Measurements from ENCODE around the gene CD34. TPM values are rescaled to one million over a fixed set of nuclear protein-coding genes. Genes with fewer than 3 reads are reported as not detected.
A peak's percentile ranks its signal among the peaks of the same experiment; 100 is the strongest.

Gene CD34
- total RNA-seq, 2 experiments from 2014 or later = not detected

- no peak for TF ChIP-seq EZH2phosphoT487 (IDR thresholded peaks at IDR 0.05; ENCODE audit: borderline replicate concordance, low read depth, low read length)
- TF ChIP-seq CTCF (conservative IDR thresholded peaks at IDR 0.05; ENCODE audit: low read length) = no peak
- Histone ChIP-seq H3K27ac (ENCODE audit: low read depth, low read length, poor library complexity, severe bottlenecking) (no peak overlapping the region), H3K4me2 (ENCODE audit: low read length) (no peak overlapping the region), H4K20me1 (ENCODE audit: insufficient read depth, low read length) (no peaks in the 10 kb centered on the region), H3K9me3 (ENCODE audit: low read length) (no peaks in the 10 kb centered on the region), H3K79me2 (ENCODE audit: insufficient read depth, low read depth, low read length) (no peaks in the 10 kb centered on the region), H3K4me3 (ENCODE audit: low read depth, low read length, poor library complexity, severe bottlenecking) (no peak overlapping the region), H3K36me3 (ENCODE audit: insufficient read depth, low read length) (no peaks in the 10 kb centered on the region), H3K4me1 (ENCODE audit: insufficient read depth, low read length, poor library complexity, severe bottlenecking) (peaks cover 7% of the 10 kb centered on the region), H3K9me2 (ENCODE audit: insufficient read depth, low read length) (no peaks in the 10 kb centered on the region), H2AFZ (ENCODE audit: low read length) (no peak overlapping the region)
- BruUV-seq (replicated peaks) = no TSS peak
- CTCF ChIA-PET (ENCODE audit: unreplicated experiment) = interaction anchor here (1.1 to 2.1 kb wide), 2 partner anchors 78 to 833 kb away, joined by 3 to 18 read pairs; partner anchors contain the start of gene PFKFB2
- POLR2A ChIA-PET = interaction anchor here (0.6 to 2.6 kb wide), 4 partner anchors 10 to 656 kb away, joined by 3 to 10 read pairs (median 4); no protein-coding TSS in a partner anchor
- no peak for DNase-seq (ENCODE audit: low spot score)
- intact Hi-C loops (cut with micrococcal nuclease; ENCODE audit: unreplicated experiment) = no loop called here
Measured at GRCh38 chr1:207886227-207886626, 24.7 kb downstream of the CD34 start.

DNA sequence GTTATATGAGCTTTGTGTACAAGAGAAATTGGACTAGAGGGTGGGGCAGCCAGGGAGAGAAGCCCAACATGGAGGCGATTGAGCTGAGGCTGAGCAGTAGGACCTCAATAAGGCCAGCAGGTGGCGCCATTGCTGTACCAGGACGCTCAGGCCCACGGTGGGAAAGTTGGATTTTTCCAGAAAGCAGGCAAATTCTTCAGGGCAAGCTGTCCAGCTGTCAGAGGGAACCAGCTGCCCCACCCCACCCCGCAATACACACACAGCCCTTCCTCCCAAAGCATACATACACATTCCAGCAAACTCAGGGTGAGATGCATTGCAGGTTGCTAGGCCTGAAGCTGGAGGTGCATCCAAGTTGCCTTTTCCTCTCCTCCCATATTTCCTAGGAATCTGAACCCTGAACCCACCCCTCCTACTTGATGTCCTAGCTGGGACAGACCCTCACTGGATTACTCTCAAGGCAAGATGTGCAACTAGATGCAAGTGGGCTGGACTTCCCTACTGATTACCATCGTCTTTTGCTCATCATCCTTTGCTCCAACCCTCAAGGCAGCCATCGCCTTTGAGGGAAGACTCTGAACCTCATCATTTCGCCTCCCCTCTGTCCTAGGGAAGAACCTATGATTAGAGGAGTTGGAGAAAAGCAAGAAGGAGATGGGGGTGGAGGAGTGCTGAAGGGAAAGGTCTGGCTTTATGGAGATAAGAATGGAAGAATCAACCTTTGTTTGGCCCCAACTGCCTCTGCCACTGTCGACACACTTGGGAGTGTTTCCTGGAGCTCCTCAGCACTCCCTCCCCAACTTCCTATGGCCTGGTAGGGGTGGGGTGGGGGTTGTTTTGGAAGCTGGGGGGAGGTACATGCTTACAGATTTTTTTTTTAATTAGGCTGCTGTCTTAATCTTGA, 25.5 kb downstream of the CD34 start:
- intact Hi-C loops (cut with micrococcal nuclease; ENCODE audit: unreplicated experiment) = loop anchor here (1.0 kb wide), 1 partner anchor 78 kb away; no protein-coding TSS in a partner anchor

More for the DNA sequence above, 25.5 kb downstream of the CD34 start:
- ChIA-PET POLR2A (interaction anchor here (0.6 to 3.4 kb wide), 3 partner anchors 12 to 656 kb away, joined by 3 to 29 read pairs (median 5); no protein-coding TSS in a partner anchor), CTCF (ENCODE audit: unreplicated experiment) (interaction anchor here (0.9 to 2.1 kb wide), 6 partner anchors 9 to 833 kb away, joined by 3 to 18 read pairs (median 4); partner anchors contain the start of gene PFKFB2)
- Histone ChIP-seq H3K4me2 (ENCODE audit: low read length) (no peak overlapping the region), H3K9me3 (ENCODE audit: low read length) (no peaks in the 10 kb centered on the region), H3K9me2 (ENCODE audit: insufficient read depth, low read length) (no peaks in the 10 kb centered on the region), H3K36me3 (ENCODE audit: insufficient read depth, low read length) (no peaks in the 10 kb centered on the region), H3K79me2 (ENCODE audit: insufficient read depth, low read depth, low read length) (no peaks in the 10 kb centered on the region), H3K4me1 (ENCODE audit: insufficient read depth, low read length, poor library complexity, severe bottlenecking) (peaks cover 5% of the 10 kb centered on the region), H3K4me3 (ENCODE audit: low read depth, low read length, poor library complexity, severe bottlenecking) (no peak overlapping the region), H4K20me1 (ENCODE audit: insufficient read depth, low read length) (no peaks in the 10 kb centered on the region), H3K27ac (ENCODE audit: low read depth, low read length, poor library complexity, severe bottlenecking) (no peak overlapping the region), H2AFZ (ENCODE audit: low read length) (peak overlapping the region; percentile 60; the same call in 1 of the 2 replicates)
- BruUV-seq (replicated peaks) = no TSS peak
- TF ChIP-seq EZH2phosphoT487 (IDR thresholded peaks at IDR 0.05; ENCODE audit: borderline replicate concordance, low read depth, low read length) (no peak), CTCF (conservative IDR thresholded peaks at IDR 0.05; ENCODE audit: low read length) (peak; percentile 96)
- DNase-seq (ENCODE audit: low spot score) = peak; percentile 76
